Trophoblast cell (in vitro differentiated cells and primary cell): ENCODE results near the gene RPS6KA3.

Experiments used
- DNase-seq, 2 donors: peaks; one replicate each; pipeline ENCODE4 v3.0.0-alpha.2; 2016
- H2AFZ ChIP-seq: 2 replicates; pipeline ENCODE4 v1.6.1; 2013; ENCODE audit warnings: low read length, moderate library complexity, mild to moderate bottlenecking; ENCODE audit not compliant: insufficient read depth, poor library complexity
- H2AK5ac ChIP-seq: 2 replicates; pipeline ENCODE4 v1.6.1; 2013; ENCODE audit warnings: mild to moderate bottlenecking, low read length
- H2BK120ac ChIP-seq: 2 replicates; pipeline ENCODE4 v1.6.1; 2013; ENCODE audit warnings: low read length, mild to moderate bottlenecking, moderate library complexity; ENCODE audit not compliant: insufficient read depth, poor library complexity
- H2BK12ac ChIP-seq: 2 replicates; pipeline ENCODE4 v1.6.1; 2013; ENCODE audit warnings: mild to moderate bottlenecking, low read length, moderate library complexity
- H2BK5ac ChIP-seq: 2 replicates; pipeline ENCODE4 v1.6.1; 2013; ENCODE audit warnings: low read length, low read depth, moderate library complexity, mild to moderate bottlenecking; ENCODE audit not compliant: poor library complexity
- H3K14ac ChIP-seq: 2 replicates; pipeline ENCODE4 v1.6.1; 2013; ENCODE audit warnings: mild to moderate bottlenecking, low read length
- H3K18ac ChIP-seq: 2 replicates; pipeline ENCODE4 v1.6.1; 2013; ENCODE audit warnings: mild to moderate bottlenecking, low read length
- H3K23ac ChIP-seq: 2 replicates; pipeline ENCODE4 v1.6.1; 2013; ENCODE audit warnings: low read length
- H3K27ac ChIP-seq: 2 replicates; pipeline ENCODE4 v1.5.1; 2013; ENCODE audit warnings: low read depth, mild to moderate bottlenecking, inconsistent platforms, low read length, moderate library complexity
- H3K27me3 ChIP-seq: 2 replicates; pipeline ENCODE4 v1.6.1; 2013; ENCODE audit warnings: inconsistent platforms, mild to moderate bottlenecking, low read length, moderate library complexity; ENCODE audit not compliant: insufficient read depth
- H3K36me3 ChIP-seq, 2 experiments: 1 replicate in 1 of 2; 2 replicates in 1 of 2; pipeline ENCODE4 v1.6.1; 2013; ENCODE audit warnings: low read length in 2 of 2, mild to moderate bottlenecking in 2 of 2, moderate library complexity in 1 of 2; ENCODE audit not compliant: insufficient read depth in 2 of 2, control insufficient read depth in 1 of 2
- H3K4ac ChIP-seq: 2 replicates; pipeline ENCODE4 v1.6.1; 2013; ENCODE audit warnings: low read depth, mild to moderate bottlenecking, low read length, moderate library complexity
- H3K4me1 ChIP-seq, 2 experiments: 1 replicate in 1 of 2; 2 replicates in 1 of 2; pipeline ENCODE4 v1.6.1; 2013; ENCODE audit warnings: low read length in 2 of 2, mild to moderate bottlenecking in 2 of 2, moderate library complexity in 1 of 2; ENCODE audit not compliant: insufficient read depth in 2 of 2, control insufficient read depth in 1 of 2
- H3K4me2 ChIP-seq: 2 replicates; pipeline ENCODE4 v1.6.1; 2013; ENCODE audit warnings: inconsistent platforms, mild to moderate bottlenecking, low read length, moderate library complexity
- H3K4me3 ChIP-seq: 2 replicates; pipeline ENCODE4 v1.5.1; 2013; ENCODE audit warnings: mild to moderate bottlenecking, low read depth, low read length, inconsistent platforms
- H3K79me1 ChIP-seq: one replicate; pipeline ENCODE4 v1.6.1; 2013; ENCODE audit warnings: low read length
- H3K79me2 ChIP-seq: 2 replicates; pipeline ENCODE4 v1.6.1; 2013; ENCODE audit warnings: low read length, mild to moderate bottlenecking; ENCODE audit not compliant: control insufficient read depth, insufficient read depth, poor library complexity
- H3K9ac ChIP-seq: 2 replicates; pipeline ENCODE4 v1.6.1; 2013; ENCODE audit warnings: mild to moderate bottlenecking, low read length
- H3K9me3 ChIP-seq: 2 replicates; pipeline ENCODE4 v1.6.1; 2013; ENCODE audit warnings: low read depth, mild to moderate bottlenecking, control low read depth, inconsistent platforms, low read length; ENCODE audit not compliant: insufficient read depth
- H4K12ac ChIP-seq: 2 replicates; pipeline ENCODE4 v1.6.1; 2013; ENCODE audit warnings: low read depth, mild to moderate bottlenecking, low read length, moderate library complexity
- H4K8ac ChIP-seq: 2 replicates; pipeline ENCODE4 v1.6.1; 2013; ENCODE audit warnings: low read depth, mild to moderate bottlenecking, low read length, moderate library complexity
- H4K91ac ChIP-seq: one replicate; pipeline ENCODE4 v1.6.1; 2013; ENCODE audit warnings: low read depth, mild to moderate bottlenecking, low read length, moderate library complexity
- WGBS: extraction: QIAGEN DNeasy Blood & Tissue Kit; methylation state at CpG from one replicate; pipeline ENCODE4 v1.1.7; 2013; ENCODE audit warnings: missing lambda C conversion rate; ENCODE audit not compliant: insufficient read length, insufficient coverage; ENCODE audit errors: extremely low coverage; 5-methylcytosine and 5-hydroxymethylcytosine counted together

RPS6KA3 gene

GRCh38 chrX:20211261-20211786 is 55.4 kb downstream of the RPS6KA3 start:
- Histone ChIP-seq H3K27me3 (no peaks in the 10 kb centered on the region), H3K4me3 (no peak overlapping the region), H3K9ac (no peak overlapping the region), H3K4me2 (no peak overlapping the region), H3K18ac (no peak overlapping the region), H3K27ac (no peak overlapping the region), H2BK120ac (no peak overlapping the region), H4K12ac (no peak overlapping the region), H2BK12ac (no peak overlapping the region), H4K8ac (no peak overlapping the region), H3K14ac (no peak overlapping the region), H3K36me3 (peaks cover 4 to 6% of the 10 kb centered on the region in 2 experiments), H2BK5ac (no peak overlapping the region), H4K91ac (no peak overlapping the region), H3K4me1 (no peaks in the 10 kb centered on the region), H3K9me3 (no peaks in the 10 kb centered on the region), H3K79me2 (no peaks in the 10 kb centered on the region), H3K79me1 (no peaks in the 10 kb centered on the region), H3K4ac (no peak overlapping the region), H3K23ac (no peak overlapping the region), H2AFZ (no peak overlapping the region), H2AK5ac (no peak overlapping the region)
- no peak for DNase-seq
- 100% methylated on average over 1 of the region's 4 CpGs for WGBS

GRCh38 chrX:20205927-20206708 is 60.6 kb downstream of the RPS6KA3 start:
- WGBS = no CpG with 5 or more reads among the region's 4 CpGs
- DNase-seq = no peak
- no peak overlapping the region for H2BK120ac ChIP-seq

GRCh38 chrX:20204351-20204750 is 62.4 kb downstream of the RPS6KA3 start:
- Histone ChIP-seq H3K4me3 (no peak overlapping the region), H3K4ac (no peak overlapping the region), H2BK5ac (no peak overlapping the region), H2BK12ac (no peak overlapping the region), H4K12ac (no peak overlapping the region), H2BK120ac (no peak overlapping the region), H3K4me1 (no peaks in the 10 kb centered on the region), H3K4me2 (no peak overlapping the region), H3K9ac (no peak overlapping the region), H3K79me2 (no peaks in the 10 kb centered on the region), H2AK5ac (no peak overlapping the region), H3K27me3 (no peaks in the 10 kb centered on the region), H3K27ac (no peak overlapping the region), H3K9me3 (no peaks in the 10 kb centered on the region), H3K14ac (no peak overlapping the region), H4K91ac (no peak overlapping the region), H2AFZ (no peak overlapping the region), H3K36me3 (peaks cover 6% of the 10 kb centered on the region in 2 experiments), H3K23ac (no peak overlapping the region), H3K18ac (no peak overlapping the region), H3K79me1 (no peaks in the 10 kb centered on the region), H4K8ac (no peak overlapping the region)
- no CpG with 5 or more reads among the region's 6 CpGs for WGBS
- no peak for DNase-seq

More at GRCh38 chrX:20205927-20206708, 60.6 kb downstream of the RPS6KA3 start:
- H2AFZ ChIP-seq = no peak overlapping the region
- no peak overlapping the region for H3K4me2 ChIP-seq
- H4K91ac ChIP-seq = no peak overlapping the region
- no peaks in the 10 kb centered on the region for H3K4me1 ChIP-seq
- H3K79me1 ChIP-seq = no peaks in the 10 kb centered on the region
- no peaks in the 10 kb centered on the region for H3K9me3 ChIP-seq
- no peak overlapping the region for H4K8ac ChIP-seq
- no peak overlapping the region for H3K18ac ChIP-seq
- H2BK5ac ChIP-seq = no peak overlapping the region
- H3K79me2 ChIP-seq = no peaks in the 10 kb centered on the region
- H3K4ac ChIP-seq = no peak overlapping the region
- H3K23ac ChIP-seq = no peak overlapping the region
- H3K27ac ChIP-seq = no peak overlapping the region
- no peak overlapping the region for H3K14ac ChIP-seq
- no peak overlapping the region for H2AK5ac ChIP-seq
- peaks cover 6% of the 10 kb centered on the region in 2 experiments for H3K36me3 ChIP-seq
- no peak overlapping the region for H3K9ac ChIP-seq
- no peak overlapping the region for H3K4me3 ChIP-seq
- no peaks in the 10 kb centered on the region for H3K27me3 ChIP-seq
- H2BK12ac ChIP-seq = no peak overlapping the region
- H4K12ac ChIP-seq = no peak overlapping the region

- H3K36me3 ChIP-seq = no peaks in the 10 kb centered on the region
- no peak overlapping the region for H2BK12ac ChIP-seq
- no peak overlapping the region for H2AK5ac ChIP-seq
- H3K79me2 ChIP-seq = no peaks in the 10 kb centered on the region
- H2BK5ac ChIP-seq = no peak overlapping the region
- no peaks in the 10 kb centered on the region for H3K9me3 ChIP-seq
- no peaks in the 10 kb centered on the region for H3K79me1 ChIP-seq
- H3K4me1 ChIP-seq = no peaks in the 10 kb centered on the region
- H4K91ac ChIP-seq = no peak overlapping the region
- H4K8ac ChIP-seq = no peak overlapping the region
- H4K12ac ChIP-seq = no peak overlapping the region
- no peak overlapping the region for H3K4me2 ChIP-seq
- no peaks in the 10 kb centered on the region for H3K27me3 ChIP-seq
- H3K27ac ChIP-seq = no peak overlapping the region
- H2BK120ac ChIP-seq = no peak overlapping the region
- H3K18ac ChIP-seq = no peak overlapping the region
- H3K23ac ChIP-seq = no peak overlapping the region
- H3K4me3 ChIP-seq = no peak overlapping the region
- DNase-seq = no peak
- no peak overlapping the region for H3K14ac ChIP-seq
- H2AFZ ChIP-seq = no peak overlapping the region
- H3K9ac ChIP-seq = no peak overlapping the region
- no CpG with 5 or more reads among the region's 2 CpGs for WGBS
- H3K4ac ChIP-seq = no peak overlapping the region
Measured at GRCh38 chrX:20197641-20198210, 69.0 kb downstream of the RPS6KA3 start.
